Measurements from ENCODE around the gene CEP85. TPM values are rescaled to one million over a fixed set of nuclear protein-coding genes. Genes with fewer than 3 reads are reported as not detected.

Gene CEP85
- total and polyA plus RNA-seq, 4 experiments from 2014 or later = 6.7 to 21.9 (median 14.9) TPM

DNA sequence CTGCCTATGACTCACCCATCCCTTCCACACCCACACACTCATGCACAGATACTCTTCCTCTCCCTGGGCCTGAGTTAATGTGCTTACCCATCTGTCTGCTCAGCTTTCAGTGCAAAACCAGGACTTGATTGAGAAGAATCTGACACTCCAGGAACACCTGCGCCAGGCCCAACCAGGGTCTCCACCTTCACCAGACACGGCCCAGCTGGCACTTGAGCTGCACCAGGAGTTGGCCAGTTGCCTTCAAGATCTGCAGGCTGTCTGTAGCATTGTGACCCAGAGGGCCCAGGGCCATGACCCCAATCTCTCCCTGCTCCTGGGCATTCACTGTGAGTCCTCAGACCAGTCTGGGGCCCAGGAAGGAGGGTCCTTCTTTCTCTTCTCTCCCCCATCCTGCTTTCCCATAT, 42.4 kb downstream of the CEP85 start:
- no peak for DNase-seq
- H3K4me1 ChIP-seq (ENCODE audit: insufficient read depth, low read length) = peaks cover 56% of the 10 kb centered on the region
- peaks cover 6% of the 10 kb centered on the region for H3K36me3 ChIP-seq (ENCODE audit: insufficient read depth, low read length)
- H3K9me3 ChIP-seq (ENCODE audit: control insufficient read depth in 1 of 2, low read length in 2 of 2) = no peaks in the 10 kb centered on the region
- H3K27ac ChIP-seq (ENCODE audit: low read depth, low read length) = peak overlapping the region; percentile 82
- intact Hi-C loops (cut with micrococcal nuclease) = loop anchor here (1.0 to 2.0 kb wide), 4 partner anchors 8 to 194 kb away; partner anchors contain the start of gene CEP85
- no peaks in the 10 kb centered on the region for H3K27me3 Mint-ChIP-seq
- ChIA-PET CTCF (ENCODE audit: partially characterized antibody) (interaction anchor here (0.7 to 21.6 kb wide), 18 partner anchors 10 to 144 kb away, joined by 3 to 1027 read pairs (median 12); partner anchors contain the start of genes CD52, CEP85, UBXN11 and ZNF593), POLR2A (ENCODE audit: partially characterized antibody) (interaction anchor here (0.6 to 38.6 kb wide), 15 partner anchors 12 to 164 kb away, joined by 3 to 3358 read pairs (median 8); partner anchors contain the start of genes CD52, CEP85, DHDDS and UBXN11)
- H3K9me3 Mint-ChIP-seq = no peaks in the 10 kb centered on the region
- H3K27ac Mint-ChIP-seq = peak overlapping the region; percentile 94 to 100 (median 98)
- peaks cover 37 to 58% (median 47%) of the 10 kb centered on the region in 4 donors for H3K4me1 Mint-ChIP-seq
- H3K27me3 ChIP-seq (ENCODE audit: insufficient read depth, low read length) = no peaks in the 10 kb centered on the region
- H3K4me3 Mint-ChIP-seq = peak overlapping the region; percentile 15 to 90 (median 68)
- H3K36me3 Mint-ChIP-seq = peaks cover 17 to 44% of the 10 kb centered on the region in 2 donors
- no peak overlapping the region for H3K4me3 ChIP-seq (ENCODE audit: low read length in 2 of 2)

DNA sequence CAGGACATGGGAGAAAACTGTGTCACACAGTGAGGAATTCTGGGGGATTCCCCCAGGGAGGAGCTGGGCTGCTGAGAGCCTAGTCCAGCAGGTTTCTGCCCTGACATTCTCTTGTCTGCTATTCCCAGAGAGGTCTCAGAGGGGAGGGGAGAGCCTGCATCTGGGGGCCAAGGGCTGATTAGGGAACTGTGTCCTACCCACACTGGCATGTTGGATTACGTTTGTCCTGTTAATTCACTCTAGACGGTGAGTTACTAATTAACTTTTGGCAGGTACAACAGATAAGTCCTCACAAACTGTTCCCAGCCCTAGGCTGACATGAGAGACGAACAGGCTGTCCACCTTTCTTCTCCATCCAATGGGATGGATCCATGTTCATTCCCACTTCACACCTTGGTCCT, 43.3 kb downstream of the CEP85 start:
- H3K36me3 Mint-ChIP-seq = peaks cover 14 to 40% of the 10 kb centered on the region in 2 donors
- H3K4me1 Mint-ChIP-seq = peaks cover 42 to 66% (median 54%) of the 10 kb centered on the region in 4 donors
- H3K4me3 Mint-ChIP-seq = peak overlapping the region in 5 of 8 donors; percentile 32 to 90 (median 64)
- POLR2A ChIA-PET (ENCODE audit: partially characterized antibody) = interaction anchor here (1.0 to 38.6 kb wide), 7 partner anchors 11 to 101 kb away, joined by 4 to 3358 read pairs (median 19); partner anchors contain the start of genes CD52 and UBXN11
- Histone ChIP-seq H3K9me3 (ENCODE audit: control insufficient read depth in 1 of 2, low read length in 2 of 2) (no peaks in the 10 kb centered on the region), H3K4me1 (ENCODE audit: insufficient read depth, low read length) (peaks cover 64% of the 10 kb centered on the region), H3K36me3 (ENCODE audit: insufficient read depth, low read length) (peaks cover 12% of the 10 kb centered on the region), H3K27me3 (ENCODE audit: insufficient read depth, low read length) (no peaks in the 10 kb centered on the region), H3K4me3 (ENCODE audit: low read length in 2 of 2) (no peak overlapping the region), H3K27ac (ENCODE audit: low read depth, low read length) (peak overlapping the region; percentile 82)
- no peaks in the 10 kb centered on the region for H3K27me3 Mint-ChIP-seq
- no peak for DNase-seq
- H3K9me3 Mint-ChIP-seq = no peaks in the 10 kb centered on the region
- intact Hi-C loops (cut with micrococcal nuclease) = loop anchor here (2.0 kb wide), 2 partner anchors 42 to 194 kb away; partner anchors contain the start of gene CEP85
- CTCF ChIA-PET (ENCODE audit: partially characterized antibody) = interaction anchor here (0.8 to 21.6 kb wide), 13 partner anchors 10 to 143 kb away, joined by 3 to 1027 read pairs (median 22); partner anchors contain the start of genes CD52, CEP85, UBXN11 and ZNF593
- H3K27ac Mint-ChIP-seq = peak overlapping the region; percentile 94 to 100 (median 98)

DNA sequence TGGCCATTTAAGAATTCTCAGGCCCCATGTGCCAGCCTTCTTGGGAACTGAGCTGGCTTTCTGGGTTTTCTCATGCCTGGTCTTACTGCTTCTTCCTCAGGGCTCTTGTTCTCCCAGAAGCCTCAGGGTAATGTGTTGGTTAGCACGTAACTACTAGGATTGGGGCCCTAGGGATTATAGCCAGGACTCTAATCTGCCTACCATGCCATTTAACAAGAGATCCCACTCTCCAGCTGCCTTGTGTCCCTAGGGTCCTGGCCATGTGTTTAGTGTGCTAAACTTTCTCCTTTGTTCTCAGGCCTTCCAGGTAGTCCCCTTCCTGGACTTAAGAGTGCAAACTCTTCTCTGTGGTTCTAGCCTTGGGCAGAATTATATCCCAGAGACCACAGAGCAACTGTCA, 43.7 kb downstream of the CEP85 start:
- POLR2A ChIA-PET (ENCODE audit: partially characterized antibody) = interaction anchor here (0.5 to 38.6 kb wide), 9 partner anchors 10 to 194 kb away, joined by 3 to 3358 read pairs (median 8); partner anchors contain the start of genes CD52, HMGN2 and UBXN11
- CTCF ChIA-PET (ENCODE audit: partially characterized antibody) = interaction anchor here (0.6 to 21.6 kb wide), 9 partner anchors 9 to 139 kb away, joined by 3 to 1027 read pairs (median 63); partner anchors contain the start of genes CD52, UBXN11 and ZNF593
- intact Hi-C loops (cut with micrococcal nuclease) = loop anchor here (2.0 kb wide), 2 partner anchors 43 to 193 kb away; partner anchors contain the start of gene CEP85
- peaks cover 12% of the 10 kb centered on the region for H3K36me3 ChIP-seq (ENCODE audit: insufficient read depth, low read length)
- Mint-ChIP-seq H3K36me3 (peaks cover 12 to 43% of the 10 kb centered on the region in 2 donors), H3K27ac (peak overlapping the region; percentile 94 to 100 (median 96)), H3K4me1 (peaks cover 45 to 70% (median 59%) of the 10 kb centered on the region in 4 donors), H3K27me3 (no peaks in the 10 kb centered on the region), H3K4me3 (peak overlapping the region in 3 of 8 donors; percentile 50 to 89 (median 71)), H3K9me3 (no peaks in the 10 kb centered on the region)
- no peaks in the 10 kb centered on the region for H3K27me3 ChIP-seq (ENCODE audit: insufficient read depth, low read length)
- H3K4me3 ChIP-seq (ENCODE audit: low read length in 2 of 2) = no peak overlapping the region
- H3K4me1 ChIP-seq (ENCODE audit: insufficient read depth, low read length) = peaks cover 69% of the 10 kb centered on the region
- DNase-seq = no peak
- no peaks in the 10 kb centered on the region for H3K9me3 ChIP-seq (ENCODE audit: control insufficient read depth in 1 of 2, low read length in 2 of 2)
- peak overlapping the region; percentile 82 for H3K27ac ChIP-seq (ENCODE audit: low read depth, low read length)

DNA sequence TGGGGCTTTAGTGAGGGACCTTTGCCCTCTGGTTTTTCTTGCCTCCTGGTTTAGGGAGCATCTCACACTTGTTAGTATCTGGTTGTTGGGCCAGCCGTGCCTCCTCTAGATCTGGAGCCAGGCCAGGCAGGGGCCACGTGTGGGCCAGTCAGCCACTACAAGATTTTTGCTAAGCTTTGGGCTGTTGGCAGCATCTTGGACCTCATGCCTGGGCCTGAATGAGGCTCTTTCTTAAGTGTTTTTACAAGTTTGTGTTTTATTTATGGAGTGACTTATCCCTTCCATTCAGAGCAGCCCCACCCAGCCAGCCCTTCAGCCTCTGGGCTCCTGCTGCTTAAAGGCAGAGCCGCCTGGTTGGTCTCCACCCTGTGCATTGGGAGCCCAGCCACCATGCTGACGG, 44.3 kb downstream of the CEP85 start:
- POLR2A ChIA-PET (ENCODE audit: partially characterized antibody) = interaction anchor here (0.5 to 38.6 kb wide), 9 partner anchors 10 to 193 kb away, joined by 3 to 3358 read pairs (median 8); partner anchors contain the start of genes CD52, HMGN2 and UBXN11

DNA sequence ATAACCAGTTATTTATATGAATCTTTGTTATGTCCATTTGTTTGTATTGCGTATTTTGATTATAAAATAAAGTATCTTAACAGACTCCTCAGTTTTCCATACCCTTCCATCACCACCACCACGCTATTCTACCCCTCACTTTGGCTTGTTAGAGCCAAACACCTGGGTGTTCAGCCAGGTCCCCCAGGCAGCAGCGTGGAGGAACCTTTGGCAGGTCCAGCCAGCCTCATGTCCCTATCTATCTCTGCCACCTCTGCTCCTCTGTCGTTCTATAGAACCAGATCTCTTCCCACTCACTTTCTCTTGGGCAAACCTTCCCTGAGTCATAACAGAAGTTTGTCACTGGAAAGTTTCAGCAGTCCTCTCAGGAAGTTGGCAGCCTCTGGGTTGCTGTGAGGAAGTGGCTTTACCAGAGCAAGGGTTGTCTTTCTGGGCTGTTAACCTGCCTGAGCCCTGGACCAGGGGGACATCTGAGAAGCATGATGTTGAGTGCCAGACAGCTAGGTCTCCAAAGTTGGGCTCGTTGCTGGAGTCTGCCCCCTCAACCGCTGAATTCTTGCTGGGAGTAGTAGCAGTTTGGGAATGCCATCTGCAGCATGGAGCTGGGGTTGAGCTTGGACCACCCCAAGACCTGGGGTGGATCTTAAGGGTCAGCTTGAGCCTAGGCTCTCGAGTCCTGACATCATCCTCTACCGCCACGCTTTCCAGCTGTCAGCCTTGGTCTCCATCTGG, 44.9 kb downstream of the CEP85 start:
- Histone ChIP-seq H3K4me1 (ENCODE audit: insufficient read depth, low read length) (peaks cover 80% of the 10 kb centered on the region), H3K9me3 (ENCODE audit: control insufficient read depth in 1 of 2, low read length in 2 of 2) (no peaks in the 10 kb centered on the region), H3K27ac (ENCODE audit: low read depth, low read length) (peak overlapping the region; percentile 82), H3K36me3 (ENCODE audit: insufficient read depth, low read length) (peaks cover 12% of the 10 kb centered on the region), H3K27me3 (ENCODE audit: insufficient read depth, low read length) (no peaks in the 10 kb centered on the region), H3K4me3 (ENCODE audit: low read length in 2 of 2) (peak overlapping the region; percentile 48 to 92)
- H3K27ac Mint-ChIP-seq = peak overlapping the region; percentile 94 to 98 (median 96)
- DNase-seq = peak in 2 of 5 donors; percentile 10 to 14
- H3K27me3 Mint-ChIP-seq = no peaks in the 10 kb centered on the region
- peak overlapping the region; percentile 85 to 96 (median 88) for H3K4me3 Mint-ChIP-seq
- intact Hi-C loops (cut with micrococcal nuclease) = no loop called here
- ChIA-PET CTCF (ENCODE audit: partially characterized antibody) (interaction anchor here (0.9 to 21.6 kb wide), 8 partner anchors 8 to 153 kb away, joined by 3 to 1027 read pairs (median 64); partner anchors contain the start of genes CD52, DHDDS and UBXN11), POLR2A (ENCODE audit: partially characterized antibody) (interaction anchor here (0.5 to 38.6 kb wide), 22 partner anchors 9 to 193 kb away, joined by 3 to 3358 read pairs (median 5); partner anchors contain the start of genes CD52, DHDDS, HMGN2 and PDIK1L)
- H3K4me1 Mint-ChIP-seq = peaks cover 55 to 82% (median 70%) of the 10 kb centered on the region in 4 donors
- peaks cover 9 to 51% of the 10 kb centered on the region in 2 donors for H3K36me3 Mint-ChIP-seq
- H3K9me3 Mint-ChIP-seq = no peaks in the 10 kb centered on the region

More for the DNA sequence above, 44.3 kb downstream of the CEP85 start:
- Histone ChIP-seq H3K4me1 (ENCODE audit: insufficient read depth, low read length) (peaks cover 74% of the 10 kb centered on the region), H3K9me3 (ENCODE audit: control insufficient read depth in 1 of 2, low read length in 2 of 2) (no peaks in the 10 kb centered on the region), H3K27me3 (ENCODE audit: insufficient read depth, low read length) (no peaks in the 10 kb centered on the region), H3K4me3 (ENCODE audit: low read length in 2 of 2) (no peak overlapping the region), H3K27ac (ENCODE audit: low read depth, low read length) (peak overlapping the region; percentile 82), H3K36me3 (ENCODE audit: insufficient read depth, low read length) (peaks cover 12% of the 10 kb centered on the region)
- Mint-ChIP-seq H3K36me3 (peaks cover 9 to 46% of the 10 kb centered on the region in 2 donors), H3K27ac (peak overlapping the region; percentile 94 to 98 (median 95)), H3K4me3 (peak overlapping the region; percentile 34 to 89 (median 56)), H3K4me1 (peaks cover 51 to 76% (median 64%) of the 10 kb centered on the region in 4 donors), H3K27me3 (no peaks in the 10 kb centered on the region), H3K9me3 (no peaks in the 10 kb centered on the region)
- CTCF ChIA-PET (ENCODE audit: partially characterized antibody) = interaction anchor here (0.6 to 21.6 kb wide), 7 partner anchors 9 to 138 kb away, joined by 3 to 1027 read pairs (median 66); partner anchors contain the start of genes CD52 and UBXN11
- no peak for DNase-seq
- intact Hi-C loops (cut with micrococcal nuclease) = no loop called here

DNA sequence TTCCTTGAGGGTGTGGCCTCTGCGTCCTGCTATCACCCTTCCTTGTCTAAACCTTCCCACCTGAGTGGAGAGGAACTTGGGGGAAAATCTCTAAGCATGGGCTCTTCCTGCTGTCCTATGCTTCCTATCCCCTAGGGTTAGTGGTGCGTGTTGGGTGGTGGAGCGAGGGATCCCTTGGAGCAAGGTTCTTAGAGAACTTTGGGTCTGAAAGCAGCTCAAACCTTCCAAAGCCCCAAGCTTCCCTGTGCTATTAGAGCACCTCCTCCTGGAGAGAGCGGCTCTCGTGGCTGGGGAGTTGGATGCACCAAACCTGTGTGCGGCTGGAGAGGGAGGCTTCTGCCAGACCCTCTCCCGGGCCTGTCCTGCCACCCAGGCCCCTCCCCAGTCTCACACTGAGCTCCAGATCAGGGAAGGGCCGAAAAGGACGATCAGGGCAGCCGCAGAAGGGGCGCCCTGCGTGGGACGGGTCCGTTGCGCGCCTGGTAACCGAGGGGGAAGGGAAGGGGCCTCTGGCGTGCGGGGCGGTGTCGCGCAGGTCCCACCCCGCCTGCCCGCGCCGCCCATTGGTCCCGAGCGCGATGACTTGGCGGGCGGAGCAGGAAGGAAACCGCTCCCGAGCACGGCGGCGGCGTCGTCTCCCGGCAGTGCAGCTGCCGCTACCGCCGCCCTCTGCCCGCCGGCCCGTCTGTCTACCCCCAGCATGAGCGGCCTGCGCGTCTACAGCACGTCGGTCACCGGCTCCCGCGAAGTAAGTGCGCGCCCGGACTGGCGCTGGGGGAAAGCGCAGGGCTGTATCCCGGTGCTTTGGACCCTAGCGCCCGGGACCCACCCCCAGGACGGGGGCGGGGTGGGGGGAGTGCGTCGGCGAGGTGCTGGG, 45.7 kb downstream of the CEP85 start, which contains the start of gene SH3BGRL3:
Gene SH3BGRL3, plus strand, starts transcription at position 631 of the 877 bp plus-strand sequence. Its CDS starts 70 bp downstream, at position 701.
- H3K4me3 Mint-ChIP-seq = peak within 1 kb of the TSS; percentile 85 to 96 (median 90)
- peaks cover 58 to 90% (median 76%) of the 10 kb centered on the region in 4 donors for H3K4me1 Mint-ChIP-seq
- ChIA-PET CTCF (ENCODE audit: partially characterized antibody) (interaction anchor here (0.9 to 21.6 kb wide), 8 partner anchors 7 to 153 kb away, joined by 3 to 1027 read pairs (median 34); partner anchors contain the start of genes CD52, DHDDS and UBXN11), POLR2A (ENCODE audit: partially characterized antibody) (interaction anchor here (0.6 to 38.6 kb wide), 22 partner anchors 8 to 192 kb away, joined by 3 to 3358 read pairs (median 6); partner anchors contain the start of genes CD52, CEP85, DHDDS and HMGN2)
- intact Hi-C loops (cut with micrococcal nuclease) = no loop called here
- H3K36me3 Mint-ChIP-seq = peaks cover 9 to 48% of the 10 kb centered on the region in 2 donors
- Histone ChIP-seq H3K9me3 (ENCODE audit: control insufficient read depth in 1 of 2, low read length in 2 of 2) (no peaks in the 10 kb centered on the region), H3K36me3 (ENCODE audit: insufficient read depth, low read length) (peaks cover 12% of the 10 kb centered on the region), H3K27ac (ENCODE audit: low read depth, low read length) (peak within 1 kb of the TSS; percentile 82), H3K4me1 (ENCODE audit: insufficient read depth, low read length) (peaks cover 88% of the 10 kb centered on the region), H3K27me3 (ENCODE audit: insufficient read depth, low read length) (no peaks in the 10 kb centered on the region), H3K4me3 (ENCODE audit: low read length in 2 of 2) (peak within 1 kb of the TSS; percentile 50 to 92)
- H3K9me3 Mint-ChIP-seq = no peaks in the 10 kb centered on the region
- H3K27ac Mint-ChIP-seq = peak within 1 kb of the TSS; percentile 94 to 98 (median 97)
- DNase-seq = peak; percentile 83 to 88 (median 86)
- no peaks in the 10 kb centered on the region for H3K27me3 Mint-ChIP-seq
